Activated CD4-positive, alpha-beta T cell treated with anti-CD3 and anti-CD28 coated beads, Interleukin-10, Interleukin-2, amounts not matched to agents 100 ng/mL and 50 ng/mL, durations not matched to agents 16 hours and 8 hours (primary cell): Measurements from ENCODE around the gene AFF2.

ENCODE experiments used
- DNase-seq: peaks from one replicate; pipeline ENCODE4 v3.0.0-alpha.2; 2020

AFF2 gene

DNA sequence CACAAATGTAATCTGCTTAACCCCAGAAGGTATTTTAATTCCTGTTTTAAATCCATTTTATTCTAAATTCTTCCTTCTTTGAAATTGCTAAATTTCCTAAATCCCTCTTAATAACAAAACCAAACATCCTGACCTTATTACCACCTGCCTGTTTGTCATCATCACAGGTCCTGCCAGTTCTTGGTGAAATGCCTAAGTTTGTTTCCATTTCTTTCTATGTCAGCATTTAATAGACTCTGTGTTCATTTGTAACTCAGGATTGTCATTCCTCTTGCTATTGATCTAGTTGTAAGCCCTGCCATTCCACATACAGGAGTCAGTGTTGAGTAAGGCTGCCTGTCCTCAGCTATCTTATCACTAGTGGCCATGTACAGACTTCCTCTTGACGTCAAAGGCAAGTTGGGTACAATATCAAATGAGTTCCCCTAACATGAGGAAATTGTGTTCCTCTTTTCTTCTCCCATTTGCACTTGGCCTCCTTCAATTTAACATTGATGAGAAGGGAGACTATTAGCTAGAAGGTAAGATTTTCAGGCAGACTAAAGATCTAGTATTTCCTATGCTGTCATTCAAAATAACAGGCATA lies 440.1 kb downstream of the AFF2 start:
- DNase-seq = no peak

DNA sequence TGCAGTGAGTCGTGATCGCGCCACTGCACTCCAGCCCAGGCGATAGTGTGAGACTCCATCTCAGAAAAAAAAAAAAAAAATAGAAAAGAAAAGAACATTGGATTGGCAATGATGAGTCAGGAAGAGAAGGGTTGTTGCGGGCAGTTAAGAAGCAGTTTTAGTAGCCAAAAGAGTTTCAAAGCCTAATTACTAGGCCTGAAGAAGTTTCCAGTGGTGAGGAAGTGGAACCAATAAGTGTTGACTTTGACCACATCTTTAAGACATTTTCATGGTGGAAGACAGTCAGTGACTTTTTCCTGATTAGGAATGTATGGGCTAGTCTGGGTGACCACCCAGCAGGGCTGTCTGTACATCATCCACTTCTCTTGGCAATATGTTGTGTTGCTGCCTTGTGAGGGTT lies 442.3 kb downstream of the AFF2 start:
- no peak for DNase-seq

DNA sequence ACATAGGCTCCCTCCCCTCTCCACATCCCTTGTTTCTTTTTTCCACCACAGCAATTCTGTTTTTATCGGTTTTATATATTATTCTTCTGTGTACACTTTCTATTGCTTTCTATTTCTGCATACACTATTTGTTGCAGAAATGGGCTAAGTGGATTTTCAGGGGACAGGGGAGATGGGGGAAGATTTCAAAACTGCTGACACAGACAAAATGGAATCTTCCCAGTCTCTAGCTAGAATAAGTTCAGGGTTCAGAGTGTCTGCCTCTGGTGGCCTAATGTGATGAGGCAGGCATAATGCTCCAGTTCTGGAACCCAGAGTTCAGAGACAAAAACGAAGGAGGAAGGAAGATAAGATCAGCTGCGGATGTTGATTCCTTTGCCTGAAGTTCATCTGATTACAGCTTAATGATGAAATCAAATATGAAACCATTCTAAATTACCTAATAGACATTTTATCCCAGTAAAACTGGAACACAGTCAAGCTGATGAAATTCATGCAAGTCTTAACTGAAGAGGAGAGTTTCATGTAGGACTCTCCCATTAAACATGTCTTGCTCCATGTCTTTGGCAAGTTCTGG lies 447.1 kb downstream of the AFF2 start:
- no peak for DNase-seq

DNA sequence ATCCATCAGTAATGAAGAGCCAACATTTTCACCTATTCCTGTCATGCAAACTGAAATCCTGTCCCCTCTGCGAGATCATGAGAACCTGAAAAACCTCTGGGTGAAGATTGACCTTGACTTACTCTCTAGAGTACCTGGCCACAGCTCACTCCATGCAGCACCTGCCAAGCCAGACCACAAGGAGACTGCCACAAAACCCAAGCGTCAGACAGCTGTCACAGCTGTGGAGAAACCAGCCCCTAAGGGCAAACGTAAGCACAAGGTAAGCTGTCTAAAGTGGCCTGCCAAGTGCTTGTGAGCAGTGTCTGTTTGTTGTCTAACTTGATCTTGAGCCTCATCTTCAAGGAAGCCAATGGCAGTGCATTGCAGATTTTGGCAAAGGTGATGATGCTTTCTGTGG lies 455.9 kb downstream of the AFF2 start:
- DNase-seq = no peak

DNA sequence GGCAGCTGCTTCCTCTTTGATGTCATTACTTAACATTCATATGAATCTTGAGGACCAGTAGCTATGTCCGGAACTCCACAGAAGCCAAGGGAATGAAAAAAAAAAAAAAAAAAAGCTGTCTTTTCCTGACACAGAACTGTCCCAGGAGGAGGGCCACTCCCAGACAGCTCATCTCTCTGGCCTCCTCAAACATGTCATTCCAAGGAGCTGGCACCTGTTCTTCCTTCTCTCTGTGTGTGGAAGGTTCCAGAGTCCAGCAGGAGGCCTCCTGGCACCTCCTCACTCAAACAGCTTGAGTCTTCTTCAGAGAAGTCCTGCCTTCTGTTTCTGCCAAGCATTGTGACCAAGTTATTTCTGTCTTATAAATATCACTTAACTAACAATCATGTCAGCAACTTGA lies 458.5 kb downstream of the AFF2 start:
- no peak for DNase-seq

DNA sequence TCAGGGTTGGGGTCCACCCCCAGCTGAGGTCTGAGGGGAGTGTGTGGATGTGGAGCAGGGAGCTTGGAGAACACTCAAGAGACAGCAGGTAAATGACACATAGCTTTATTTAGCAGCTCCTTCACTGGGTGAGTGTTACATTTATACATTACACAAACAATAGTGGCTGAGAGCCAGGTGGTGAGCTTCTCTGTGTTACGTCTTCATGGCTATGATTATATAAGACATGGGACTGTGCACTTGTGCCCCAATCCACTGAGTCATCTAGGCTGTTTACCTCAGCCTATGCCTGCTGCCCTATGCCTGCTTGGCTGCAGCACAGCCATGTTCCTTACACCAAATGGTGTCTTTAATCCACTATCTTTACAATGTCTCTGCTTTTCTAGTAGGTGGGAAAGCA lies 459.6 kb downstream of the AFF2 start:
- DNase-seq = no peak

DNA sequence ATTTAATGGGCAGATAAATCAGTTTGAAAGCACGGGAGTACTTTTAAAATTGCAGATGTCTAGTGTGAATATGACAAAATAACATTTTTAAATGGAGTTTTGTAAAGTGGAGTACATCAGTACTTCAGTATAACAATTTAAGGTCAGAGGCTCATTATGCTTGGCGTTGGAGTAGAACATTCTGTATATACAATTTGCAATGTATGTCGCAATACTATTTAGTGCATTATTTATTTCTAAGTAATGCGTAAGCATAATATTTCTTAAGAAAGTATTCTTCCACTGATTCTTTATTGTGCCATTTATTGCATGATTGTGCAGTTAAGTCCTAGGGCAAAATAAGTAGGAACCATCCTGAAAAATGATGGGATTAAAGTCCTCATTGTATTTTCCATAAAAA lies 461.6 kb downstream of the AFF2 start:
- no peak for DNase-seq

DNA sequence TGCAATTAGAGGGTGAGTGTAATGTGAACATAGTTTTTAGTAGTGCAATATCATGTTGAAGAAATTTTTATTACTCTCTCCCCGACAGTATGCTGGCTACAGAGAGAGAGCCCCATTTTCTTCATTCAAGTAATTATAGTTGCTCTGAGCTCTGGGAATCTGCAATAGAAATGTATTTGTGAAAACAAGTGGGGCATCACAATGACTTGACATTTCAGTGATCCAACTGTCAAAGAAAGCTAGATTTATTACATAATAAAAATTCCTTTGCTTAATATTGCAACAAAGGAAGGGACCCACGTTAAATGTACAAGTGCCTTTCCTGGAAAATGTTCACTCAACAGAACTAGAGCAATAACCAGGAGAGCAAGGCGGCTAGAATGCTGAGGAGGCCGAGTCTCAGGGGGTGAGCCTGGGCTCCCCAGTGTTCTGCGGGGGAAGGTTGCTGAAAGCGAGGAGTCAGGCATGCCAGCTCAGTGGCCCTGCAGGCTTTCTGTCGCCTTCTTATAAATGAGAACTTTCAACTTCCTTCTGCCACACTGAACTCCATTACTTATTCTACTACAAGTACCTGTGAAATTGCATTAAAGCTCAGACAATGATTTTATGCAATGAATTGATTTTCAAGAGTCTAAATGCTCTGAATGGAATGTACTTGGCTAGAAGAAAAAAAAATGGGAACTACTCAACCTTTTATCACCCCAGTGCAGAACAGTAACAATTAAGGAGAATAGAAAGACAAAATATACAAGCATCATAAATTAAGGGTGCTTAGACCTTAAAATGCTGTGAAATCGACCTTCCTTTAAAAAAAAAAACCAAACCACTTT lies 476.4 kb downstream of the AFF2 start:
- DNase-seq = no peak

DNA sequence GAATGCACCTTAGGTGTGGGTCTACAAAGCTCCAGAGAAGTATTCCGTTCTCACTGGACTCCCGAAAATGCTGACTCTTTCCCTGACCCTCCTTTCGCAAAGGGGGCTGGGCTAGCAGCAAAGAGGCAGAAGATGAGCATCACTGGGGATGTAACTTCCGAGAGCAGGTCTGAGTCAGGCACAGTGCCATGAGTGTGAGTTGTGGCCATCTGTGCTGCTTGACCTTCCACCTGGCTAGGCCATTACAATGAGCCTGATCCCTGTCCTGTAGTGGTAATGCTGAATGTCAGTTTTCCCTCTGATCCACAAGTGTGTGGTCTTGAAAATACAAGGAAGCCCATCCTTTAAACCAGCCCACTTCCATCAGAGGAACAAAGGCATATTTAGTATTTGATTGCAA lies 479.4 kb downstream of the AFF2 start:
- no peak for DNase-seq

DNA sequence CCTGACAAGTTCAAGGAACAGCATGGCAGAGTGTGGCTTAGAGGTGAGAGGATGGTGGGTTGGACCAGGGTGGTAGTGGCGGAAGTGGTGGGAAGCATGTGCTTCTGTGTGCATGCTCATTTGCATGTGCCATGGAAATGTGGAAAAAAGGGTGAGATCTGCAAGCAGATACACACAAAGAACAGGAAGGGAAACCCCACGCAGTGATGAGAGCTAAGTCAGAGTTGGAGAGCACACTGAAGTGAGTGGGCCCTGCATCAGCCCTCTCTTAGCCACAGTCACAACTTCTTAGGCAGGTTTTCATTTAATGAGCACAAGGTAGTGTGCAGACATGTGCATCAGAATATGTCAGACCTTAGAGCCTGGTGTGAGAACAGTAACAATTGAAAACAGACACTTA lies 483.8 kb downstream of the AFF2 start:
- DNase-seq = peak; percentile 7

DNA sequence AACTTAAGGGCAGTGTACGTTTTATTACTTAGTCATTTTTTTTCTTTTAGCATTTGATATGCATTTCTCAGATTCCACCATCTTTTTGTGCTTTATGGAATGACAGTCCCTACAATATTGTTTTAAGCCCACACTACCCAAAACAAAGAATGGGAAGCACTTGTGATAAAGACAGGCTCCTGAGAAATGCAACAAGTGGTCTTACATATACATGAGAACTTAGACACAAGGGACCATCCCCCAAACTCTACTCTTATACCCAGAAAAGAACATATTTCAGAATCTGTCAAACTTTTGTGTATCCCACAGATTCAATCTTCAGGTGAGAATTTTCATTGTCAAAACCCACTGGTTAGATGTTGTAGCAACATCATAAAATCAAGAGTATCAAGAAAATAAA lies 491.1 kb downstream of the AFF2 start:
- no peak for DNase-seq

DNA sequence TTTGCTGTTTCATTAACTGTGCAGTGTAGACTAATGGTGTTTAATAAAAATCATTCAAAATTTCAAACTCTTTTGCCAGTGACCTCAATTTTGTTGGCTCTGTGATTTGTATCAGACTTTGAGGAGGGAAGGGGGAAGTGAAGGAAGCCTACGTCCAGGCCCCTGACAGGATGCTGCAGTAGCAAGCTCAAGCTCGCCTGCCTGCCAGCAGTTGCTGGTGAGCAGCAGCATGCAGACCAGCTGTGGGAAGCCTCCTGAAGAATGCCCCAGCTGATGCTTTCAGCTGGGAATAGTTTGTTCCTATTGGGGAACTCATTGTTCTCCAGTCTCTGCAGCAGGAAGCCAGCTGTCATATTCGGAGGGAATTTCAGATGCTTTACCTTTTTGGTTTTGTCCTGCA lies 495.2 kb downstream of the AFF2 start:
- no peak for DNase-seq

DNA sequence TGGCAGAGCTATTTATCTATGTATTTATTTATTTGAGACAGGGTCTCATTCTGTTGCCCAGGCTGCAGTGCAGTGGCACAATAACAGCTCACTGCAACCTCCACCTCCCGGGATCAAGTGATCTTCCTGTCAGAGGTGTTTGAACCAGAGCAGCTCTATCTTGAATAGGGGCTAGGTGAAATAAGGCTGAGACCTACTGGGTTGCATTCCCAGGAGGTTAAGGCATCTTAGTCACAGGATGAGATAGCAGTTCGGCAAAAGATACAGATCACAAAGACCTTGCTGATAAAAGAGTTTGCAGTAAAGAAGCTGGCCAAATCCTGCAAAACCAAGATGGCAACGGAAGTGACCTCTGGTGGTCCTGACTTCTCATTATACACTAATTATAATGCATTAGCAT lies 501.9 kb downstream of the AFF2 start:
- no peak for DNase-seq

DNA sequence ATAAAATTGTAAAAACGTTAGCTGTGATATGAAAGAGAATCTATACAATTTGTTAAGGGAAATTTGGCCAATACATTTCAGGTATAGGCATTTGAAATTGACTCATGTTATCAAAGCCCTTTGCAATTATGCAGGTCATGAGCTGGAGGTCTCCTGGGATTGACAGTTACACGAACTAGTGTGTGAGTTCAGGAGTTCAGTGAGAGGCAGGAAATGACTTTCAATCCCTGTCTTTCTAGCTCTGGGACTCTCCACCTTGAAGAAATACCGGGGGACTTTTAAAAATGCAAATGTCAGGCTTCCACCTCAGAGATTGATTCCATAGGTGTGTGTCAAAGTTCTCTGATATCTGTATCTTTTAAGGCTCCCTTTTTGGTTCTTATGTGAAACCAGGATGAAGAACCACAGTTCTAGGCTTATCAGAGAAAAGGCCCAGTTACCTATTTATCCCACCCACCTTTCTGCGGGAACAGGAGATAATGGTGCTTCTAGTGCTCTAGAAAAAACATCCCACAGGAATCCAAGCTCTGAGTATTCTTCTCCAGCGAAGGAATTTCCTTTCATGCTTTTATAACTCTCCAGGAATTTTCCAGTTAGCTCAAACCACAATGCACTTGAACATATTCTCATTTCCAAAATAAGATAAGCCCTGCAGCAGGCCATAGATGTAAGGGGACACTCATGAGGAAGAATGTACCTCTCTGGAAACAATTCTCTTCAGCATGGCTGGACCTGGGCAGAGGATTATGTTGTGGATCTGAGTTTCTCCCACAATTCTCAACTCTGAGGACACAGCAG lies 503.6 kb downstream of the AFF2 start:
- no peak for DNase-seq

DNA sequence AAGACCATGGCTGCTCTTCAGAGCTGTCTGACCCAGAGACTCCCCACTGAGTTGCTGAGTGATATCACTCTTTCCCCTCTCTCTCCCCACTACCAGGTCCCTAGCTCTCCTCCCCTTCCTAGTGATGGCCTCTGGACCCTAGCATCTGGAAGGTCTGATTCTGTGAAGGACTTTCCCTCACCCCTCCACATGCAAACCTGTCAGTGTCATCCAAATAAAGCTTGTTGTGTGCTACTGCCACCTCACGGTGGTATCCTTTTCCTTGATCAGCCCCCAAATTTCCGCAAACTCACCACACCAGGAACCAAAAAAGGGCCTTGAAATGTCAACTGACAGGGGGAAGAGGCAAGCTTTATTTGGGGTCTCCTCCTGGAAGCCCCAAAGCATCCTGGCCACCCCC lies 504.5 kb downstream of the AFF2 start:
- no peak for DNase-seq

DNA sequence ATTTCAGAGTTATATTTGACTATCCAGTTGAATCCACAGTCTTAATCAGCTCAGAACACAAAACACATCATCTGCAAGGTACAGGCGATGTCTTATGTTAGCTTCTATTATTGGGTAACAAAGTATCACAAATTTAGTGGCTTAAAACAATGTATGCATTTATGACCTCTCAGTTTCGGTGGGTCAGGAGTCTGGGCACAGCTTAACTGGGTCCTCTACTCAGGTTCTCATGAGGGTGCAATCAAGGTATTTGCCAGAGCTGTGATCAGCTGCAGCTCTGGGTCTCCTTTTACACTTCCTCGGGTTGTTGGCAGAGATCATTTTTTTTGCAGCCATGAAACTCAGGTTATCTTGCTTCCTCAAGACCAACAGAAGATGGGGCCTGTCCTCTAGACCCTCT lies 505.8 kb downstream of the AFF2 start:
- no peak for DNase-seq

DNA sequence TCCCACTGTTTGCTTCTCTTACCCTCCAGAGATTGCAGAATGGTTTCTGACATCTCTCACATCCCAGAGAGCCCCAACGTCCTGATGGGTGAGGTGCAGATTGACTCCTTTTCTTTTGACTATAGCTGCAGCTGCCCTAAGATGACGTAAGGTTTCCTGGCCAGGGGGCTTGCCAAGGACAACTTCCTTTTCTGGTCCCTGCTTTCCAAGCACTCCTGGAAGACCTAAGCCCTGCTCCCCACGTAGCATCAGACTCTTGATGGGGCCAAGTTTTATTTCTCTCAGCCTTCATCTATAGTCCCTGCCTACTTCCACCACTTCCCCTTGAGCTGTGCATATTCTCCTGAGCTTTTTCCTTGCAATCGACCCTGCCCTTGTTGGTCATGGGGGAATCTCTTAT lies 507.0 kb downstream of the AFF2 start:
- no peak for DNase-seq

DNA sequence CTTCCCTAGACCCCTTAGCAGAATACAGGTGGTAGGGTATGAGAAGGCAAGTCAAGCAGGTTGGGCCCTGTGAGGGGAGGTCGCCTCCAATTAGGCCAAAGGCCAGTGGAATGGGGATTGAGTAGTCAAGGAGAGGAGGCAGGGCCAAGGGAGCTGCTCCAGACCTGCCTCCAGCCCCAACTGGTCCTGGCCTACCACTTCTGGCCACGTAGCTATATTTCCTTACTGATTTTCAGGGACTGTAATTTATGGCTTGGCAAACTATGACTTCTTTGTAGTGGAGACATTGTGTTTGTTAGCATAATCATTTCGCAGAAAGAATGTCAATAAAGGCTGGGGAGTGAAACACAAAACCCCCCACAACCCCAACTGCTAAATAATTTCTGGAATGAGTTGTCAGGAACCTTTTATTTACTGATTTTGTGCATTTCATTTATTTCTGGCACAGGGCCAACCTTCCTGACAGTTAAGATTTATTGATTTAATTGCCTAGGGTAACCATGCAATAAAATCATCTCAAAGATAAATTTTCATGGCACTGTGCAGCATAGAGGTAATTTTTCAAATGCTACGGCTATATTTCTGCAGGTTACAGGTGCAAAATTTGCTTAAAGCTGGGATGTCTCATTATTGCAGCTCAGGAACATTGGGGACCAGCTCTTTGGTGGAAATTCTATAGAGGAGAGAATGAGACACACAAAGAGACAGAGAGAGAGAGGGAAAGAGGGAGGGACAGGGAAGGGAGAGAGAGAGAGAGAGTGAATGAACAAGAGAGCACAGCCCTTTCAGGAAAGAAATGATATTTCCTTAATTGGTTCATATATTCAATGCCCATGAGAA lies 509.8 kb downstream of the AFF2 start:
- DNase-seq = no peak

DNA sequence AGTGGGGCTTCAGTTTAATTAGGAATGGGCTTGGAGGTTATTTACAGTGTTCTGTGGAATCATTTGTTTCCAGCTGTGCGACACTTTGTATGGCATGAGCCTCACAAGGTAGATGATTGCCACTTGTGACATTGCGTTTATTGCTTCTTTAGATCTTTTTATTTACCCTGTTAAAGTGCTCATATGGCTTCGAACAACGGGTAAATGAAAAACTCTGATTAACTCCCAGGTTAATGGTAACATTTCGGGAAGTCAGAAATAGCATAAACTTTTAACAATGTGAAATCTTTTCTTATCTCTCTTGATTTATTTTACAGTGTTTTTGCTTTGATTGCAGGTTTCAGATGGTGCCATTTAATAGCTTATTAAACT lies 510.4 kb downstream of the AFF2 start:
- no peak for DNase-seq

DNA sequence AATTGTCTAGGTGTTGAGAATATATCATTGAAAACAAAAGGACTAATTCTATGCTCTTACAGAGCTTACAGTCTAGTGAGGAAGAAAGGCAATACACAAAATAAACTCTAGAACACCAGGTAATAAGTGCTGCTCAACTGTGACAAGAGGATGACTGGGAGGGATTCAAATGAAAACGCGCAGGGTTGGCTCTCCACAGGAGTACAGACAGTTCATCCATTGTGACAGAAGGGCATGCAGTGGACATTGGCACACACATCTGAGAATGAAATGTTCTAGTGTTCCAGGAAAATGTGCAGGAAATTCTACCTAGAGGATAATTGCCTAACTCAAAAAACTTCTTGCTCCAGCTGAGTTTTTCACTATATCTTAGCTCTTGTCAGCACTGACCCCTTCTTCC lies 512.7 kb downstream of the AFF2 start:
- no peak for DNase-seq

DNA sequence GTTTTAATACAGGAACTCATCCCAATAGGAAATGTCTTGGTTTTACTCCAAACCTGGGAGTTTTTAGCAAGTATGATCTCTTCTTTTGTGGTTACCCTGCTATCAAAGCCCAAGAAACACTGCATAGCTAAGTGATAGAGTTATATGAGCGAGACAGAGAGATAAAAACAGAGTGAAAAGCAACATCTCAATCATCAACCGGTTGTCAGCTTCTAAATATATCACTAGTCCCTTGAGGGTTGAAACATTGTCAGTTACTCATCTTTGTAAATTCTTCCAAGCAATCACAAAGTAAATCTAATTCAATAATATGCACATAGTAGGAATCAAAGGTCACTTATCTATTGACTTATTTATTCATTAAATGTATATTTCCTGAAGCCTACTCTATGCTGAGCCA lies 520.7 kb downstream of the AFF2 start:
- no peak for DNase-seq

DNA sequence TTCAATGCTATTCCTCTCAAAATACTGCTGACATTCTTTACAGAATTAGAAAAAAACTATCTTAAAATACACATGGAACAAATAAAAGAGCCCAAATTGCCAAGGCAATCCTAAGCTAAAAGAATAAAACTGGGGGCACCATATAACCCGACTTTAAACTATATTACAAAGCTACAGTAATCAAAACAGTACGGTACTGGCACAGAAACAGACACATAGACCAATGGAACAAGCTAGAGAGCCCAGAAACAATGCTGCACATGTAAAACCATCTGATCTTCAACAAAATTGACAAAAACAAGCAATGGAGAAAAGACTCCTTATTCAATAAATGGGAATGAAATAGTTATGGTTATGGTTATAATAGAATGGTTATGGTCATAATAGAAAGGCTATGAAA lies 522.1 kb downstream of the AFF2 start:
- no peak for DNase-seq

DNA sequence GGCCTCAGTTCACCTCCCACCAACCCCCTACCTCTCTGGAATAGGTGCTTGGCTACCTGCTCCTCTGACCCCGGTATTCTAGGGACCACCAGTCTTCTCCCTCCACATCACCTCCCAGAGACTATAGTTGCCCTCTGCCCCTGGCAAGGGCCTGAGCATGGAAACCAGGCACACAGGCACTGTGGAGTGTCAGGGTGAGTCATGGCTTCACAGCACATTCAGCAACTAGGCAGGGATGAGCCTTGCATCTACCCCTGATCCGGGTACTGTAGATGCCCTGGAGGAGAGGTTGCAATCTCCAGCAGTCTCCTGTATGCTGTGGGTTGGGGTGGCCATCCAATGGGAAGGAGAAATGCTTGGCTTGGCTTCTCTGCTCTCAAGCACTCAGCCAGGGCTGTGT lies 532.0 kb downstream of the AFF2 start:
- DNase-seq = no peak
